HL-60 (cell line): Measurements from ENCODE around the gene GRK5.

Experiments used
- GABPA ChIP-seq: IDR thresholded peaks from 2 replicates; pipeline ENCODE4 v1.6.1; 2012; ENCODE audit warnings: low read depth
- POLR2AphosphoS5 ChIP-seq: IDR thresholded peaks from 2 replicates; pipeline ENCODE4 v1.6.1; 2012; ENCODE audit warnings: low read depth
- REST ChIP-seq: IDR thresholded peaks from 2 replicates; pipeline ENCODE4 v1.6.1; 2012; ENCODE audit warnings: low read depth; ENCODE audit not compliant: insufficient replicate concordance
- TF ChIP-seq, protein P1 (sequence below): IDR thresholded peaks from one replicate; pipeline ENCODE4 v1.5.1; 2011; ENCODE audit warnings: low read length, control low read depth, inconsistent platforms; ENCODE audit not compliant: insufficient read depth

GRCh38 chr10:119254335-119254734, 47.0 kb downstream of the GRK5 start:
- TF ChIP-seq POLR2AphosphoS5, result no peak
- TF ChIP-seq, protein P1, sequence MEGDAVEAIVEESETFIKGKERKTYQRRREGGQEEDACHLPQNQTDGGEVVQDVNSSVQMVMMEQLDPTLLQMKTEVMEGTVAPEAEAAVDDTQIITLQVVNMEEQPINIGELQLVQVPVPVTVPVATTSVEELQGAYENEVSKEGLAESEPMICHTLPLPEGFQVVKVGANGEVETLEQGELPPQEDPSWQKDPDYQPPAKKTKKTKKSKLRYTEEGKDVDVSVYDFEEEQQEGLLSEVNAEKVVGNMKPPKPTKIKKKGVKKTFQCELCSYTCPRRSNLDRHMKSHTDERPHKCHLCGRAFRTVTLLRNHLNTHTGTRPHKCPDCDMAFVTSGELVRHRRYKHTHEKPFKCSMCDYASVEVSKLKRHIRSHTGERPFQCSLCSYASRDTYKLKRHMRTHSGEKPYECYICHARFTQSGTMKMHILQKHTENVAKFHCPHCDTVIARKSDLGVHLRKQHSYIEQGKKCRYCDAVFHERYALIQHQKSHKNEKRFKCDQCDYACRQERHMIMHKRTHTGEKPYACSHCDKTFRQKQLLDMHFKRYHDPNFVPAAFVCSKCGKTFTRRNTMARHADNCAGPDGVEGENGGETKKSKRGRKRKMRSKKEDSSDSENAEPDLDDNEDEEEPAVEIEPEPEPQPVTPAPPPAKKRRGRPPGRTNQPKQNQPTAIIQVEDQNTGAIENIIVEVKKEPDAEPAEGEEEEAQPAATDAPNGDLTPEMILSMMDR, result no peak
- no peak for TF ChIP-seq GABPA
- TF ChIP-seq REST, result no peak
